GM23338 (cell line): ENCODE data around the gene TBKBP1. TPM values are rescaled to one million over a fixed set of nuclear protein-coding genes. Genes with fewer than 3 reads are reported as not detected.

Source experiments
- ATAC-seq: fragments of 200-7000 bp; cut with Tn5 transposase; 3 replicates; pipeline ENCODE4 v1.9.1; 2020
- DNase-seq: peaks from one replicate; pipeline ENCODE4 v3.0.0-alpha.2; 2015; ENCODE audit warnings: low spot score
- H2AFZ ChIP-seq: fragments of 200-600 bp; sonication (generic); 2 replicates; pipeline ENCODE4 v1.8.0; 2016; ENCODE audit warnings: antibody characterized with exemption, mild to moderate bottlenecking, moderate library complexity
- H3F3A ChIP-seq: fragments of 200-600 bp; sonication (generic); replicated peaks from 2 replicates; pipeline ENCODE4 v1.8.0; 2017; ENCODE audit warnings: antibody characterized with exemption, mixed run types, low read depth
- H3K27ac ChIP-seq: fragments of 200-600 bp; sonication (generic); 2 replicates; pipeline ENCODE4 v1.6.1; 2016; ENCODE audit warnings: low read depth
- H3K27me3 ChIP-seq: fragments of 200-600 bp; sonication (generic); 2 replicates; pipeline ENCODE4 v1.8.0; 2016; ENCODE audit warnings: mild to moderate bottlenecking, mixed run types, moderate library complexity; ENCODE audit not compliant: insufficient read depth
- H3K36me3 ChIP-seq: fragments of 200-600 bp; sonication (generic); 2 replicates; pipeline ENCODE4 v1.8.0; 2016; ENCODE audit warnings: mild to moderate bottlenecking; ENCODE audit not compliant: insufficient read depth
- H3K4me1 ChIP-seq: fragments of 200-600 bp; sonication (generic); 2 replicates; pipeline ENCODE4 v1.8.0; 2016; ENCODE audit warnings: mild to moderate bottlenecking, moderate library complexity; ENCODE audit not compliant: insufficient read depth
- H3K4me2 ChIP-seq: fragments of 200-600 bp; sonication (generic); 2 replicates; pipeline ENCODE4 v1.7.1; 2017; ENCODE audit warnings: mixed run types
- H3K4me3 ChIP-seq: fragments of 200-600 bp; sonication (generic); 2 replicates; pipeline ENCODE4 v1.6.1; 2016; ENCODE audit warnings: mixed run types
- H3K79me2 ChIP-seq: fragments of 200-600 bp; sonication (generic); replicated peaks from 2 replicates; pipeline ENCODE4 v1.8.0; 2017; ENCODE audit warnings: mild to moderate bottlenecking; ENCODE audit not compliant: insufficient read depth
- H3K9me2 ChIP-seq: fragments of 200-600 bp; sonication (generic); 2 replicates; pipeline ENCODE4 v1.8.0; 2017; ENCODE audit not compliant: insufficient read depth
- H4K20me1 ChIP-seq: fragments of 200-600 bp; sonication (generic); replicated peaks from 2 replicates; pipeline ENCODE4 v1.8.0; 2017; ENCODE audit warnings: mild to moderate bottlenecking; ENCODE audit not compliant: insufficient read depth
- H3K27ac Mint-ChIP-seq: 2 replicates; pipeline ENCODE4 v1.8.0; 2020; ENCODE audit warnings: inconsistent platforms, mild to moderate bottlenecking, moderate library complexity, mixed read lengths
- H3K27me3 Mint-ChIP-seq: 3 replicates; pipeline ENCODE4 v1.8.0; 2022; ENCODE audit warnings: low read depth, mild to moderate bottlenecking, moderate library complexity, mixed read lengths, inconsistent platforms; ENCODE audit not compliant: insufficient read depth, poor library complexity
- H3K36me3 Mint-ChIP-seq: 3 replicates; pipeline ENCODE4 v1.8.0; 2021; ENCODE audit warnings: low read depth, mild to moderate bottlenecking, inconsistent platforms, moderate library complexity, mixed read lengths
- H3K4me1 Mint-ChIP-seq: 3 replicates; pipeline ENCODE4 v1.8.0; 2020; ENCODE audit warnings: mild to moderate bottlenecking, inconsistent platforms, mixed read lengths
- H3K4me3 Mint-ChIP-seq: 3 replicates; pipeline ENCODE4 v1.8.0; 2021; ENCODE audit warnings: moderate library complexity, mild to moderate bottlenecking, inconsistent platforms, mixed read lengths
- H3K9me3 Mint-ChIP-seq: 3 replicates; pipeline ENCODE4 v1.8.0; 2020; ENCODE audit warnings: moderate library complexity, mild to moderate bottlenecking, inconsistent platforms, mixed read lengths
- CREB1 ChIP-seq: fragments of 250-450 bp; sonication (Bioruptor Pico); IDR thresholded peaks from 2 replicates; pipeline ENCODE4 v1.5.0; 2020; ENCODE audit warnings: low read depth, mild to moderate bottlenecking, moderate library complexity
- EZH2 ChIP-seq: fragments of 200-600 bp; sonication (generic); IDR thresholded peaks from one replicate; pipeline ENCODE4 v1.8.0; 2017; ENCODE audit warnings: antibody characterized with exemption, mild to moderate bottlenecking, low read depth; ENCODE audit not compliant: unreplicated experiment
- EZH2phosphoT487 ChIP-seq: fragments of 200-600 bp; sonication (generic); IDR thresholded peaks from one replicate; pipeline ENCODE4 v1.8.1; 2018; ENCODE audit warnings: antibody characterized with exemption; ENCODE audit not compliant: unreplicated experiment
- JUNB ChIP-seq: IDR thresholded peaks from one replicate; pipeline ENCODE4 v1.6.1; 2016; ENCODE audit warnings: antibody characterized with exemption; ENCODE audit not compliant: unreplicated experiment
- NANOG ChIP-seq: IDR thresholded peaks from 2 replicates; pipeline ENCODE4 v1.6.1; 2016; ENCODE audit warnings: antibody characterized with exemption, borderline replicate concordance
- POLR2AphosphoS5 ChIP-seq: IDR thresholded peaks from 2 replicates; pipeline ENCODE4 v1.6.1; 2016; ENCODE audit warnings: antibody characterized with exemption, low read depth
- REST ChIP-seq: IDR thresholded peaks from one replicate; pipeline ENCODE4 v1.6.1; 2018; ENCODE audit warnings: antibody characterized with exemption; ENCODE audit not compliant: unreplicated experiment
- STAT1 ChIP-seq: IDR thresholded peaks from one replicate; pipeline ENCODE4 v1.6.1; 2016; ENCODE audit warnings: antibody characterized with exemption; ENCODE audit not compliant: unreplicated experiment
- ZNF114 ChIP-seq: fragments of 250-450 bp; sonication (Bioruptor Pico); IDR thresholded peaks from 2 replicates; pipeline ENCODE4 v1.5.0; 2020; ENCODE audit warnings: mild to moderate bottlenecking, moderate library complexity
- ZNF331 ChIP-seq: fragments of 250-450 bp; sonication (Bioruptor Pico); IDR thresholded peaks from 2 replicates; pipeline ENCODE4 v1.5.0; 2020; ENCODE audit warnings: low read depth, mild to moderate bottlenecking, moderate library complexity
- polyA plus RNA-seq: library from polyadenylated mRNA; unstranded; fragments of >200 nt; fragmentation: Nextera tagmentation; extraction: Ambion mirVana; gene quantifications from 2 replicates; pipeline ENCODE4 v1.2.1, GENCODE V29; 2016
- total RNA-seq: library from RNA; depleted of rRNA; stranded (reverse); fragments of >200 nt; shearing (Covaris generic); gene quantifications from 2 replicates; pipeline ENCODE4 v1.2.3, GENCODE V29; 2014
- TF ChIP-seq, protein P1 (sequence below): fragments of 250-450 bp; sonication (Bioruptor Pico); IDR thresholded peaks from 2 replicates; pipeline ENCODE4 v1.5.0; 2020; ENCODE audit warnings: mild to moderate bottlenecking, moderate library complexity
- TF ChIP-seq, protein P2 (sequence below): IDR thresholded peaks from 2 replicates; pipeline ENCODE4 v1.6.1; 2016; ENCODE audit warnings: antibody characterized with exemption
- TF ChIP-seq, protein P3 (sequence below), 2 experiments: fragments of 200-600 bp in 1 of 2; sonication (generic) in 1 of 2; conservative IDR thresholded peaks; 2 replicates each; pipeline versions ENCODE4 v1.5.1 to v1.6.1; 2016 to 2017; ENCODE audit warnings: antibody characterized with exemption in 2 of 2, low read depth in 2 of 2, mild to moderate bottlenecking in 2 of 2, moderate library complexity in 1 of 2

Gene TBKBP1
- total and polyA plus RNA-seq, 2 experiments from 2014 or later: 2.5 to 12.1 TPM

- Histone ChIP-seq H3K4me3 (no peak overlapping the region), H4K20me1 (no peaks in the 10 kb centered on the region), H3K4me1 (peaks cover 6% of the 10 kb centered on the region; the same call in 1 of the 2 replicates), H3K9me2 (no peaks in the 10 kb centered on the region), H3K79me2 (no peaks in the 10 kb centered on the region), H3F3A (0 out of 2 replicates have a peak, but pooled peaks cover 6% of the 10 kb centered on the region), H3K27ac (no peak overlapping the region), H3K27me3 (peaks cover 52% of the 10 kb centered on the region), H3K4me2 (no peak overlapping the region), H2AFZ (no peak overlapping the region), H3K36me3 (no peaks in the 10 kb centered on the region)
- peaks cover 45% of the 10 kb centered on the region for H3K27me3 Mint-ChIP-seq
- no peak for ATAC-seq
- H3K4me3 Mint-ChIP-seq: no peak overlapping the region
- no peak for DNase-seq
- no peak for TF ChIP-seq POLR2AphosphoS5
- TF ChIP-seq JUNB: no peak
- TF ChIP-seq NANOG: no peak
- TF ChIP-seq ZNF331 (CRISPR knock-in tag): no peak
- TF ChIP-seq CREB1 (CRISPR knock-in tag): no peak
- TF ChIP-seq STAT1: no peak
- TF ChIP-seq, protein P1, sequence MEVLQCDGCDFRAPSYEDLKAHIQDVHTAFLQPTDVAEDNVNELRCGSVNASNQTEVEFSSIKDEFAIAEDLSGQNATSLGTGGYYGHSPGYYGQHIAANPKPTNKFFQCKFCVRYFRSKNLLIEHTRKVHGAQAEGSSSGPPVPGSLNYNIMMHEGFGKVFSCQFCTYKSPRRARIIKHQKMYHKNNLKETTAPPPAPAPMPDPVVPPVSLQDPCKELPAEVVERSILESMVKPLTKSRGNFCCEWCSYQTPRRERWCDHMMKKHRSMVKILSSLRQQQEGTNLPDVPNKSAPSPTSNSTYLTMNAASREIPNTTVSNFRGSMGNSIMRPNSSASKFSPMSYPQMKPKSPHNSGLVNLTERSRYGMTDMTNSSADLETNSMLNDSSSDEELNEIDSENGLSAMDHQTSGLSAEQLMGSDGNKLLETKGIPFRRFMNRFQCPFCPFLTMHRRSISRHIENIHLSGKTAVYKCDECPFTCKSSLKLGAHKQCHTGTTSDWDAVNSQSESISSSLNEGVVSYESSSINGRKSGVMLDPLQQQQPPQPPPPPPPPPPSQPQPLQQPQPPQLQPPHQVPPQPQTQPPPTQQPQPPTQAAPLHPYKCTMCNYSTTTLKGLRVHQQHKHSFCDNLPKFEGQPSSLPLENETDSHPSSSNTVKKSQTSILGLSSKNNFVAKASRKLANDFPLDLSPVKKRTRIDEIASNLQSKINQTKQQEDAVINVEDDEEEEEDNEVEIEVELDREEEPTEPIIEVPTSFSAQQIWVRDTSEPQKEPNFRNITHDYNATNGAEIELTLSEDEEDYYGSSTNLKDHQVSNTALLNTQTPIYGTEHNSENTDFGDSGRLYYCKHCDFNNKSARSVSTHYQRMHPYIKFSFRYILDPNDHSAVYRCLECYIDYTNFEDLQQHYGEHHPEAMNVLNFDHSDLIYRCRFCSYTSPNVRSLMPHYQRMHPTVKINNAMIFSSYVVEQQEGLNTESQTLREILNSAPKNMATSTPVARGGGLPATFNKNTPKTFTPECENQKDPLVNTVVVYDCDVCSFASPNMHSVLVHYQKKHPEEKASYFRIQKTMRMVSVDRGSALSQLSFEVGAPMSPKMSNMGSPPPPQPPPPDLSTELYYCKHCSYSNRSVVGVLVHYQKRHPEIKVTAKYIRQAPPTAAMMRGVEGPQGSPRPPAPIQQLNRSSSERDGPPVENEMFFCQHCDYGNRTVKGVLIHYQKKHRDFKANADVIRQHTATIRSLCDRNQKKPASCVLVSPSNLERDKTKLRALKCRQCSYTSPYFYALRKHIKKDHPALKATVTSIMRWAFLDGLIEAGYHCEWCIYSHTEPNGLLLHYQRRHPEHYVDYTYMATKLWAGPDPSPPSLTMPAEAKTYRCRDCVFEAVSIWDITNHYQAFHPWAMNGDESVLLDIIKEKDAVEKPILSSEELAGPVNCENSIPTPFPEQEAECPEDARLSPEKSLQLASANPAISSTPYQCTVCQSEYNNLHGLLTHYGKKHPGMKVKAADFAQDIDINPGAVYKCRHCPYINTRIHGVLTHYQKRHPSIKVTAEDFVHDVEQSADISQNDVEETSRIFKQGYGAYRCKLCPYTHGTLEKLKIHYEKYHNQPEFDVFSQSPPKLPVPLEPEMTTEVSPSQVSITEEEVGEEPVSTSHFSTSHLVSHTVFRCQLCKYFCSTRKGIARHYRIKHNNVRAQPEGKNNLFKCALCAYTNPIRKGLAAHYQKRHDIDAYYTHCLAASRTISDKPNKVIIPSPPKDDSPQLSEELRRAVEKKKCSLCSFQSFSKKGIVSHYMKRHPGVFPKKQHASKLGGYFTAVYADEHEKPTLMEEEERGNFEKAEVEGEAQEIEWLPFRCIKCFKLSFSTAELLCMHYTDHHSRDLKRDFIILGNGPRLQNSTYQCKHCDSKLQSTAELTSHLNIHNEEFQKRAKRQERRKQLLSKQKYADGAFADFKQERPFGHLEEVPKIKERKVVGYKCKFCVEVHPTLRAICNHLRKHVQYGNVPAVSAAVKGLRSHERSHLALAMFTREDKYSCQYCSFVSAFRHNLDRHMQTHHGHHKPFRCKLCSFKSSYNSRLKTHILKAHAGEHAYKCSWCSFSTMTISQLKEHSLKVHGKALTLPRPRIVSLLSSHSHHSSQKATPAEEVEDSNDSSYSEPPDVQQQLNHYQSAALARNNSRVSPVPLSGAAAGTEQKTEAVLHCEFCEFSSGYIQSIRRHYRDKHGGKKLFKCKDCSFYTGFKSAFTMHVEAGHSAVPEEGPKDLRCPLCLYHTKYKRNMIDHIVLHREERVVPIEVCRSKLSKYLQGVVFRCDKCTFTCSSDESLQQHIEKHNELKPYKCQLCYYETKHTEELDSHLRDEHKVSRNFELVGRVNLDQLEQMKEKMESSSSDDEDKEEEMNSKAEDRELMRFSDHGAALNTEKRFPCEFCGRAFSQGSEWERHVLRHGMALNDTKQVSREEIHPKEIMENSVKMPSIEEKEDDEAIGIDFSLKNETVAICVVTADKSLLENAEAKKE: no peak
- TF ChIP-seq, protein P2, sequence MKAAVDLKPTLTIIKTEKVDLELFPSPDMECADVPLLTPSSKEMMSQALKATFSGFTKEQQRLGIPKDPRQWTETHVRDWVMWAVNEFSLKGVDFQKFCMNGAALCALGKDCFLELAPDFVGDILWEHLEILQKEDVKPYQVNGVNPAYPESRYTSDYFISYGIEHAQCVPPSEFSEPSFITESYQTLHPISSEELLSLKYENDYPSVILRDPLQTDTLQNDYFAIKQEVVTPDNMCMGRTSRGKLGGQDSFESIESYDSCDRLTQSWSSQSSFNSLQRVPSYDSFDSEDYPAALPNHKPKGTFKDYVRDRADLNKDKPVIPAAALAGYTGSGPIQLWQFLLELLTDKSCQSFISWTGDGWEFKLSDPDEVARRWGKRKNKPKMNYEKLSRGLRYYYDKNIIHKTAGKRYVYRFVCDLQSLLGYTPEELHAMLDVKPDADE: no peak
- TF ChIP-seq EZH2: no peak
- no peak for TF ChIP-seq ZNF114 (CRISPR knock-in tag)
- no peak for TF ChIP-seq EZH2phosphoT487
- TF ChIP-seq, protein P3, sequence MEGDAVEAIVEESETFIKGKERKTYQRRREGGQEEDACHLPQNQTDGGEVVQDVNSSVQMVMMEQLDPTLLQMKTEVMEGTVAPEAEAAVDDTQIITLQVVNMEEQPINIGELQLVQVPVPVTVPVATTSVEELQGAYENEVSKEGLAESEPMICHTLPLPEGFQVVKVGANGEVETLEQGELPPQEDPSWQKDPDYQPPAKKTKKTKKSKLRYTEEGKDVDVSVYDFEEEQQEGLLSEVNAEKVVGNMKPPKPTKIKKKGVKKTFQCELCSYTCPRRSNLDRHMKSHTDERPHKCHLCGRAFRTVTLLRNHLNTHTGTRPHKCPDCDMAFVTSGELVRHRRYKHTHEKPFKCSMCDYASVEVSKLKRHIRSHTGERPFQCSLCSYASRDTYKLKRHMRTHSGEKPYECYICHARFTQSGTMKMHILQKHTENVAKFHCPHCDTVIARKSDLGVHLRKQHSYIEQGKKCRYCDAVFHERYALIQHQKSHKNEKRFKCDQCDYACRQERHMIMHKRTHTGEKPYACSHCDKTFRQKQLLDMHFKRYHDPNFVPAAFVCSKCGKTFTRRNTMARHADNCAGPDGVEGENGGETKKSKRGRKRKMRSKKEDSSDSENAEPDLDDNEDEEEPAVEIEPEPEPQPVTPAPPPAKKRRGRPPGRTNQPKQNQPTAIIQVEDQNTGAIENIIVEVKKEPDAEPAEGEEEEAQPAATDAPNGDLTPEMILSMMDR (conservative IDR thresholded peaks at IDR 0.05; ENCODE audit: low read depth in 2 of 2): no peak
- TF ChIP-seq REST: no peak
- H3K27ac Mint-ChIP-seq: no peak overlapping the region
- no peaks in the 10 kb centered on the region for H3K9me3 Mint-ChIP-seq
- no peaks in the 10 kb centered on the region; the same call in 2 of the 3 replicates for H3K36me3 Mint-ChIP-seq
- H3K4me1 Mint-ChIP-seq: peaks cover 18% of the 10 kb centered on the region
Measured at GRCh38 chr17:47729476-47729875, 35.5 kb downstream of the TBKBP1 start.
